ENCODE measurements around the gene RCSD1. TPM values are rescaled to one million over a fixed set of nuclear protein-coding genes. Genes with fewer than 3 reads are reported as not detected.

Gene RCSD1
- total and polyA plus RNA-seq, 12 donors, result 9.0 to 50.2 (median 37.4) TPM

DNA sequence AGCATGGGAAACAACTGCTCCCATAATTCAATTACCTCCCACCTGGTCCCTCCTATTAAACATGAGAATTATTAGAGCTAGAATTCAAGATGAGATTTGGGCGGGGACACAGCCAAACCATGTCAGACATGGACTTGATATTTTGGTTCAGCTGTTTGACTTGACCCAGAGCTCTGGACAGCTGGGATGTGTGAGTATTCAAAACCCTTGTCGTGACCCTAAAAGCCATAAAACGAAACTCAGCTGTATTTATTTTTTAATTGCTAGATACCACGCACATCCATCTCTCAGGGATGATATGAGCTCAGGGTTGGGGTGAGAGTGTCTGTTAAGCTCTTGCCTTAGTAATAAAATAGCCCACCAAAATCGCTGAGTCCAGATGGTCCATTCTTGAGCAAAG, 45.4 kb downstream of the RCSD1 start:
- 79 to 91% methylated on average over 5 of the region's 5 CpGs for WGBS, 2 donors
- H3K9me3 ChIP-seq, result no peaks in the 10 kb centered on the region
- DNase-seq, result no peak
- H3K4me1 ChIP-seq, result peaks cover under 1 to 72% (median 50%) of the 10 kb centered on the region in 9 donors
- peaks cover 0 to 50% (median 6%) of the 10 kb centered on the region in 9 donors for H3K36me3 ChIP-seq
- TF ChIP-seq, protein P1, sequence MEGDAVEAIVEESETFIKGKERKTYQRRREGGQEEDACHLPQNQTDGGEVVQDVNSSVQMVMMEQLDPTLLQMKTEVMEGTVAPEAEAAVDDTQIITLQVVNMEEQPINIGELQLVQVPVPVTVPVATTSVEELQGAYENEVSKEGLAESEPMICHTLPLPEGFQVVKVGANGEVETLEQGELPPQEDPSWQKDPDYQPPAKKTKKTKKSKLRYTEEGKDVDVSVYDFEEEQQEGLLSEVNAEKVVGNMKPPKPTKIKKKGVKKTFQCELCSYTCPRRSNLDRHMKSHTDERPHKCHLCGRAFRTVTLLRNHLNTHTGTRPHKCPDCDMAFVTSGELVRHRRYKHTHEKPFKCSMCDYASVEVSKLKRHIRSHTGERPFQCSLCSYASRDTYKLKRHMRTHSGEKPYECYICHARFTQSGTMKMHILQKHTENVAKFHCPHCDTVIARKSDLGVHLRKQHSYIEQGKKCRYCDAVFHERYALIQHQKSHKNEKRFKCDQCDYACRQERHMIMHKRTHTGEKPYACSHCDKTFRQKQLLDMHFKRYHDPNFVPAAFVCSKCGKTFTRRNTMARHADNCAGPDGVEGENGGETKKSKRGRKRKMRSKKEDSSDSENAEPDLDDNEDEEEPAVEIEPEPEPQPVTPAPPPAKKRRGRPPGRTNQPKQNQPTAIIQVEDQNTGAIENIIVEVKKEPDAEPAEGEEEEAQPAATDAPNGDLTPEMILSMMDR (IDR thresholded peaks at IDR 0.05), result no peak
- intact Hi-C loops (cut with DNase I), result no loop called here
- ATAC-seq, result no peak
- no peak overlapping the region for H3K4me3 ChIP-seq
- no peak overlapping the region for H3K27ac ChIP-seq
- H3K27me3 ChIP-seq, result no peaks in the 10 kb centered on the region

- H3K4me1 ChIP-seq, result peaks cover 6 to 72% (median 50%) of the 10 kb centered on the region in 9 donors
- no peaks in the 10 kb centered on the region for H3K9me3 ChIP-seq
- intact Hi-C loops (cut with DNase I), result no loop called here
- ATAC-seq (no peak), DNase-seq (no peak)
- WGBS, 2 donors, result 85 to 88% methylated on average over 2 of the region's 2 CpGs
- H3K27ac ChIP-seq, result no peak overlapping the region
- TF ChIP-seq, protein P1 (IDR thresholded peaks at IDR 0.05), result no peak
- H3K27me3 ChIP-seq, result no peaks in the 10 kb centered on the region
- no peak overlapping the region for H3K4me3 ChIP-seq
- H3K36me3 ChIP-seq, result peaks cover 0 to 58% (median 6%) of the 10 kb centered on the region in 9 donors
Measured at GRCh38 chr1:167676205-167676915, 46.3 kb downstream of the RCSD1 start.

GRCh38 chr1:167676916-167677848, 47.1 kb downstream of the RCSD1 start:
- Histone ChIP-seq H3K4me3 (no peak overlapping the region), H3K27ac (no peak overlapping the region), H3K9me3 (no peaks in the 10 kb centered on the region), H3K27me3 (no peaks in the 10 kb centered on the region), H3K4me1 (peaks cover 6 to 72% (median 50%) of the 10 kb centered on the region in 9 donors), H3K36me3 (peaks cover 0 to 65% (median 6%) of the 10 kb centered on the region in 9 donors)
- no peak for ATAC-seq
- 86 to 87% methylated on average over 7 of the region's 7 CpGs for WGBS, 2 donors
- no peak for DNase-seq
- TF ChIP-seq, protein P1 (IDR thresholded peaks at IDR 0.05), result no peak
- intact Hi-C loops (cut with DNase I), result no loop called here

DNA sequence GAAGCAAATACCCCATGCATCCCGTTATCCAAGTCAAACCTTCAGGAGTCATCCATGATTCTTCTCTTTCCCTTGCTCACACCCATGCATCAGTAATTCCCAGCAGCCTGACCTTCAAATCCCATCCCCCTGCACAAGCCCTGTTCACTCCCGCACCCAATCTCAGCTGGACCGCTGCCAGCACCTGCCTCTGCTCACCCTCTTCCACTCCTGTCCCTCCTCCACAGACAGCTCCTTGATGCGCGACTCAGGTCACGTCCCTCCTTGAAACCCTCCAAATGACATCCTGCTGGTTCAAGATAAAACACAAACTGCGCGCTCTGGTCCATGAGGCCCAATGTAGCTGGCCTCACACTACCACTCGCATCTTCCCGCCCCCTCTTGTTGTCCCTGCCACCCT, 48.4 kb downstream of the RCSD1 start:
- ATAC-seq (no peak), DNase-seq (no peak)
- Histone ChIP-seq H3K4me3 (no peak overlapping the region), H3K4me1 (peaks cover 11 to 82% (median 60%) of the 10 kb centered on the region in 9 donors), H3K27me3 (no peaks in the 10 kb centered on the region), H3K9me3 (no peaks in the 10 kb centered on the region), H3K27ac (peak overlapping the region in 1 of 10 donors; percentile 46), H3K36me3 (peaks cover 0 to 68% (median 1%) of the 10 kb centered on the region in 9 donors)
- WGBS, 2 donors, result 76% methylated on average over 10 of the region's 10 CpGs
- TF ChIP-seq, protein P1 (IDR thresholded peaks at IDR 0.05), result no peak
- intact Hi-C loops (cut with DNase I), result no loop called here
